ENCODE data around the gene CCDC93.

CCDC93 gene

DNA sequence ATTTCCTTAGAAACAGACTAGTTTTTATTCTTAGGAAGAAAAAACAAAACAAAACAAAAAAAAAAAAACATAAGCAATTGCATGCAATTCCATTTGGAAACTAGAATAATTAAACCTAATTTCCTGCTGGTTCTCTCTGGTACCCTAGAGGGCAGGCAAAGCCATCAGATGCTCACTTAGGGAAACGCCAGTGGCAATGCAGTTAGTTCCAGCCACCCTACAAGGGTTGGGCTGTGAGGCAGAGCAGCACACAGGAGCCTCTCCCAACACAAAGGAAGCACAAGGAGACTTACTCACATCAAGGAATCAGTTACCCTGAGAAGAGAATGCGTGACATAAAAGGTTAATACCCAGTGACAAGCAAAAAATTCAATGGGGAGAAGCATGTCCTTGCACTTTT is 28.8 kb downstream of the CCDC93 start:
- Histone ChIP-seq H3K9me3 (ENCODE audit: insufficient read depth, low read length) (no peaks in the 10 kb centered on the region), H3K4me2 (ENCODE audit: low read length) (no peak overlapping the region), H3K9ac (ENCODE audit: low read length) (no peak overlapping the region), H3K27me3 (ENCODE audit: low read depth, low read length) (no peaks in the 10 kb centered on the region), H4K20me1 (ENCODE audit: insufficient read depth, low read length) (no peaks in the 10 kb centered on the region), H2AFZ (ENCODE audit: low read depth, low read length) (no peak overlapping the region), H3K79me2 (ENCODE audit: low read length) (no peaks in the 10 kb centered on the region), H3K27ac (ENCODE audit: low read length) (no peak overlapping the region), H3K4me3 (ENCODE audit: low read length) (no peak overlapping the region), H3K36me3 (replicated peaks; ENCODE audit: low read depth, low read length) (peaks cover 19% of the 10 kb centered on the region), H3K4me1 (ENCODE audit: low read length) (no peaks in the 10 kb centered on the region)
- TF ChIP-seq, protein P1, sequence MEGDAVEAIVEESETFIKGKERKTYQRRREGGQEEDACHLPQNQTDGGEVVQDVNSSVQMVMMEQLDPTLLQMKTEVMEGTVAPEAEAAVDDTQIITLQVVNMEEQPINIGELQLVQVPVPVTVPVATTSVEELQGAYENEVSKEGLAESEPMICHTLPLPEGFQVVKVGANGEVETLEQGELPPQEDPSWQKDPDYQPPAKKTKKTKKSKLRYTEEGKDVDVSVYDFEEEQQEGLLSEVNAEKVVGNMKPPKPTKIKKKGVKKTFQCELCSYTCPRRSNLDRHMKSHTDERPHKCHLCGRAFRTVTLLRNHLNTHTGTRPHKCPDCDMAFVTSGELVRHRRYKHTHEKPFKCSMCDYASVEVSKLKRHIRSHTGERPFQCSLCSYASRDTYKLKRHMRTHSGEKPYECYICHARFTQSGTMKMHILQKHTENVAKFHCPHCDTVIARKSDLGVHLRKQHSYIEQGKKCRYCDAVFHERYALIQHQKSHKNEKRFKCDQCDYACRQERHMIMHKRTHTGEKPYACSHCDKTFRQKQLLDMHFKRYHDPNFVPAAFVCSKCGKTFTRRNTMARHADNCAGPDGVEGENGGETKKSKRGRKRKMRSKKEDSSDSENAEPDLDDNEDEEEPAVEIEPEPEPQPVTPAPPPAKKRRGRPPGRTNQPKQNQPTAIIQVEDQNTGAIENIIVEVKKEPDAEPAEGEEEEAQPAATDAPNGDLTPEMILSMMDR (IDR thresholded peaks at IDR 0.05; ENCODE audit: low read depth, low read length): no peak
- no peak for TF ChIP-seq EZH2phosphoT487 (IDR thresholded peaks at IDR 0.05; ENCODE audit: low read depth)

DNA sequence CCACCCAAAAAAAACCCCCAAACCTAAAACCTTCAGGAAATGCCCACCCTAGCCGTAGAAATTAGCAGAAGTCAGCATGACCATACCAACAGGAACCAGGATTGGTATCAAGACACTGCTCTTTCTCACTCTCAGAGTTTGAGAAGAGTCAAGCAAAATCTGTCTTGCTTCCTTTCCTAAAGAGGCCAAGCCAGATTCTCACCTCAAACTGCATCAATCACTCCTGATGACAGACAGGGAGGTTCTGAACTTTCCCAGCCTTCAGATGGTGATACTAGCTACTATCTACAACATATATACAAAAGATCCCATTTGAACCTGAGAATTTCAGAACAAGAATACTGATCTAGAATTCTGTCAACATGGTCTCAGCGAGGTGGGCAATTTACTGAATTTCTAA is 29.7 kb downstream of the CCDC93 start:
- TF ChIP-seq, protein P1 (IDR thresholded peaks at IDR 0.05; ENCODE audit: low read depth, low read length): no peak
- TF ChIP-seq EZH2phosphoT487 (IDR thresholded peaks at IDR 0.05; ENCODE audit: low read depth): no peak
- no peaks in the 10 kb centered on the region for H3K4me1 ChIP-seq (ENCODE audit: low read length)
- H3K27ac ChIP-seq (ENCODE audit: low read length): no peak overlapping the region
- H2AFZ ChIP-seq (ENCODE audit: low read depth, low read length): no peak overlapping the region
- no peaks in the 10 kb centered on the region for H3K9me3 ChIP-seq (ENCODE audit: insufficient read depth, low read length)
- no peak overlapping the region for H3K4me3 ChIP-seq (ENCODE audit: low read length)
- peaks cover 17% of the 10 kb centered on the region for H3K36me3 ChIP-seq (replicated peaks; ENCODE audit: low read depth, low read length)
- H4K20me1 ChIP-seq (ENCODE audit: insufficient read depth, low read length): no peaks in the 10 kb centered on the region
- H3K27me3 ChIP-seq (ENCODE audit: low read depth, low read length): no peaks in the 10 kb centered on the region
- no peak overlapping the region for H3K9ac ChIP-seq (ENCODE audit: low read length)
- H3K79me2 ChIP-seq (ENCODE audit: low read length): no peaks in the 10 kb centered on the region
- H3K4me2 ChIP-seq (ENCODE audit: low read length): no peak overlapping the region

DNA sequence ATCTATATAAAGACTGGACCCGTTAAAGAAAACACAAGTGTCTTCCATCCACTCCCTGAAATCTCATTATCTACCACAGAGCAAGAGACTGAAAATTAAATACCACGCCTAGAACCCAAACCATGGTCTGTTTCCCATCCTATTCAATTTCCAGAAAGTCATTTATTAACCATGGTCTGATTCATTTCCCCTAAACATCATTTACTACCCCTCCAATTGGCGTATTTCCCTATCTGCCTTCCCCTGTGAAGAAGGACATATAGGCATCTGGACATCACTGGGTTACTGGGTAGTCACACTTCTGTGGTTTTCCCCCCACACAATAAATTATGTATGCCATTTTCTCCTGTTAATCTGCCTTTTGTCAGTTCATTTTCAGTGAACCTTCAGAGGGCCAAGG is 30.8 kb downstream of the CCDC93 start:
- H3K4me1 ChIP-seq (ENCODE audit: low read length): no peaks in the 10 kb centered on the region
- H3K27me3 ChIP-seq (ENCODE audit: low read depth, low read length): no peaks in the 10 kb centered on the region
- H3K27ac ChIP-seq (ENCODE audit: low read length): no peak overlapping the region
- no peaks in the 10 kb centered on the region for H4K20me1 ChIP-seq (ENCODE audit: insufficient read depth, low read length)
- H3K79me2 ChIP-seq (ENCODE audit: low read length): no peaks in the 10 kb centered on the region
- H3K9ac ChIP-seq (ENCODE audit: low read length): no peak overlapping the region
- no peak overlapping the region for H3K4me2 ChIP-seq (ENCODE audit: low read length)
- peaks cover 18% of the 10 kb centered on the region for H3K36me3 ChIP-seq (replicated peaks; ENCODE audit: low read depth, low read length)
- no peak overlapping the region for H3K4me3 ChIP-seq (ENCODE audit: low read length)
- no peak overlapping the region for H2AFZ ChIP-seq (ENCODE audit: low read depth, low read length)
- H3K9me3 ChIP-seq (ENCODE audit: insufficient read depth, low read length): no peaks in the 10 kb centered on the region
- TF ChIP-seq, protein P1 (IDR thresholded peaks at IDR 0.05; ENCODE audit: low read depth, low read length): no peak

DNA sequence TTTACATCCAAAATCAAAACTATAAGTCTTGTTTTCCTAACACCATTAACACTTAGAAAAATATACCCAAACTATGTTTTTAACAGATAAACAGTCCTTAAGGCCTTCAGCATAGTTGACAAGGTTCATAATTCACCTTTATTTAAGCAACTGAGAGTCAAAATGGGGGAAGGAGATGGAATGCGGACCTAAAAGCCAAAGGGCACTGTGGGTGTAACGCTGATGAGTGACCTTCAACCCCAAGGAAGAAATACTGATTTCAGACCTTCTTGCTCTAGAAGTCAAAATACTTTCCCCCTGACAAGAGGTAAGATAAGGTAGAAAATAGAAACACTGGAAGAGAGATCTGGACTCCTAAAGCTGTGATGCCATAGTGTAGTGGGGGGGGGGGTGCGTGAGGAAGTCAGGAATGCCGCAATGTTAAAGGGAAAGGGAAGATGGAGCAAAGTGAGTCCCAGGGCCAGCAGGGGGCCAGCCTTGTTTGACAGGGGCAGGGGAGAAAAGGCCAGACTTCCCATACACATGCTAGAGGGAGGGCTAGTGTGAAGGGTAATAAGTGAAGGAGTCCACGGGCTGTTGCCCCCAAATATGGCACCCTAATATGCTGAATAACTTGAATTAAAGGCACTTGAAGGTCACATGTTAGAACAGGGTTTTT is 31.4 kb downstream of the CCDC93 start:
- Histone ChIP-seq H3K27me3 (ENCODE audit: low read depth, low read length) (no peaks in the 10 kb centered on the region), H3K79me2 (ENCODE audit: low read length) (no peaks in the 10 kb centered on the region), H3K4me3 (ENCODE audit: low read length) (no peak overlapping the region), H4K20me1 (ENCODE audit: insufficient read depth, low read length) (no peaks in the 10 kb centered on the region), H3K9ac (ENCODE audit: low read length) (no peak overlapping the region), H2AFZ (ENCODE audit: low read depth, low read length) (no peak overlapping the region), H3K4me2 (ENCODE audit: low read length) (no peak overlapping the region), H3K27ac (ENCODE audit: low read length) (no peak overlapping the region), H3K9me3 (ENCODE audit: insufficient read depth, low read length) (no peaks in the 10 kb centered on the region), H3K36me3 (replicated peaks; ENCODE audit: low read depth, low read length) (peaks cover 22% of the 10 kb centered on the region), H3K4me1 (ENCODE audit: low read length) (no peaks in the 10 kb centered on the region)
- TF ChIP-seq, protein P1 (IDR thresholded peaks at IDR 0.05; ENCODE audit: low read depth, low read length): no peak
- no peak for TF ChIP-seq EZH2phosphoT487 (IDR thresholded peaks at IDR 0.05; ENCODE audit: low read depth)

Measured in OCI-LY3 (cell line).